Neural cell (in vitro differentiated cells): Measurements from ENCODE around the gene TTYH3. TPM values are rescaled to one million over a fixed set of nuclear protein-coding genes. Genes with fewer than 3 reads are reported as not detected.

Experiments
- H2AFZ ChIP-seq: fragments of 200-600, 300-800 bp; sonication (generic), shearing (Covaris generic); 2 replicates; pipeline ENCODE4 v1.6.0; 2014; ENCODE audit warnings: low read depth, mild to moderate bottlenecking, antibody characterized with exemption, low read length, moderate library complexity
- H3F3A ChIP-seq: fragments of 200-600 bp; shearing (Covaris generic); 2 replicates; pipeline ENCODE4 v1.6.1; 2016; ENCODE audit warnings: mild to moderate bottlenecking, moderate library complexity, mixed read lengths, antibody characterized with exemption, low read length; ENCODE audit not compliant: insufficient read depth, poor library complexity, severe bottlenecking
- H3K27ac ChIP-seq: fragments of 200-600, 300-800 bp; sonication (generic), shearing (Covaris generic); 2 replicates; pipeline ENCODE4 v1.5.1; 2014; ENCODE audit warnings: mild to moderate bottlenecking, low read length, moderate library complexity
- H3K27me3 ChIP-seq: fragments of 300-800, 200-600 bp; sonication (generic), shearing (Covaris generic); 2 replicates; pipeline ENCODE4 v1.6.0; 2014; ENCODE audit warnings: mild to moderate bottlenecking, low read depth, low read length, moderate library complexity; ENCODE audit not compliant: insufficient read depth
- H3K36me3 ChIP-seq: fragments of 300-800, 200-600 bp; sonication (generic), shearing (Covaris generic); 2 replicates; pipeline ENCODE4 v1.5.1; 2014; ENCODE audit warnings: mild to moderate bottlenecking, antibody characterized with exemption, low read length, moderate library complexity; ENCODE audit not compliant: insufficient read depth
- H3K4me2 ChIP-seq: fragments of 300-800, 200-600 bp; sonication (generic), shearing (Covaris generic); 2 replicates; pipeline ENCODE4 v1.6.0; 2014; ENCODE audit warnings: mild to moderate bottlenecking, low read length
- H3K4me3 ChIP-seq: fragments of 300-800, 200-600 bp; sonication (generic), shearing (Covaris generic); 2 replicates; pipeline ENCODE4 v1.5.1; 2014; ENCODE audit warnings: mild to moderate bottlenecking, low read length, moderate library complexity
- H3K79me2 ChIP-seq: fragments of 200-600 bp; shearing (Covaris generic); replicated peaks from 2 replicates; pipeline ENCODE4 v1.6.0; 2014; ENCODE audit warnings: mild to moderate bottlenecking, low read length, moderate library complexity; ENCODE audit not compliant: insufficient read depth
- H3K9ac ChIP-seq: fragments of 300-800, 200-600 bp; sonication (generic), shearing (Covaris generic); 2 replicates; pipeline ENCODE4 v1.6.1; 2016; ENCODE audit warnings: mild to moderate bottlenecking, low read length, mixed read lengths
- H3K9me2 ChIP-seq: fragments of 200-600 bp; shearing (Covaris generic); 2 replicates; pipeline ENCODE4 v1.6.1; 2016; ENCODE audit warnings: mild to moderate bottlenecking, low read length, mixed read lengths; ENCODE audit not compliant: insufficient read depth
- H3K9me3 ChIP-seq: fragments of 200-600, 300-800 bp; sonication (generic), shearing (Covaris generic); 2 replicates; pipeline ENCODE4 v1.6.1; 2016; ENCODE audit warnings: mild to moderate bottlenecking, mixed run types, low read length, moderate library complexity, mixed read lengths
- H4K20me1 ChIP-seq: fragments of 200-600 bp; shearing (Covaris generic); 2 replicates; pipeline ENCODE4 v1.6.1; 2016; ENCODE audit warnings: mild to moderate bottlenecking, mixed run types; ENCODE audit not compliant: insufficient read depth
- EP300 ChIP-seq: fragments of 450-650 bp; conservative IDR thresholded peaks from 2 replicates; pipeline ENCODE4 v1.6.1; 2014; ENCODE audit warnings: antibody characterized with exemption, mild to moderate bottlenecking, moderate library complexity; ENCODE audit not compliant: poor library complexity, severe bottlenecking
- EZH2 ChIP-seq: fragments of 200-600, 300-800 bp; shearing (Covaris generic), sonication (generic); IDR thresholded peaks from 2 replicates; pipeline ENCODE4 v1.6.1; 2014; ENCODE audit warnings: antibody characterized with exemption, low read length, borderline replicate concordance, mild to moderate bottlenecking; ENCODE audit not compliant: insufficient read depth, poor library complexity, severe bottlenecking
- MXI1 ChIP-seq: fragments of 450-650 bp; conservative IDR thresholded peaks from 2 replicates; pipeline ENCODE4 v1.6.1; 2014; ENCODE audit warnings: antibody characterized with exemption, mild to moderate bottlenecking; ENCODE audit not compliant: poor library complexity, severe bottlenecking
- POLR2AphosphoS5 ChIP-seq: IDR thresholded peaks from 2 replicates; pipeline ENCODE4 v1.6.1; 2012
- RAD21 ChIP-seq: fragments of 450-650 bp; conservative IDR thresholded peaks from 2 replicates; pipeline ENCODE4 v1.6.1; 2014; ENCODE audit warnings: antibody characterized with exemption, mild to moderate bottlenecking, moderate library complexity
- SMC3 ChIP-seq: fragments of 450-650 bp; conservative IDR thresholded peaks from 2 replicates; pipeline ENCODE4 v1.6.1; 2014; ENCODE audit warnings: antibody characterized with exemption, mild to moderate bottlenecking, moderate library complexity; ENCODE audit not compliant: poor library complexity
- TAF1 ChIP-seq: IDR thresholded peaks from 2 replicates; pipeline ENCODE4 v1.6.1; 2012; ENCODE audit warnings: low read depth
- polyA plus RNA-seq: library from polyadenylated mRNA; depleted of rRNA; stranded (reverse); fragments of >200 nt; gene quantifications from 2 replicates; pipeline ENCODE4 v1.2.3, GENCODE V29; 2014
- TF ChIP-seq, protein P1 (sequence below): fragments of 450-650 bp; IDR thresholded peaks from 2 replicates; pipeline ENCODE4 v1.5.1; 2014; ENCODE audit warnings: antibody characterized with exemption, mild to moderate bottlenecking, moderate library complexity; ENCODE audit not compliant: poor library complexity, severe bottlenecking
- TF ChIP-seq, protein P2 (sequence below): IDR thresholded peaks from 2 replicates; pipeline ENCODE4 v1.6.1; 2012; ENCODE audit warnings: borderline replicate concordance

The TTYH3 gene
- polyA plus RNA-seq, 1 donor from 2014 or later, result 17.0 TPM

DNA sequence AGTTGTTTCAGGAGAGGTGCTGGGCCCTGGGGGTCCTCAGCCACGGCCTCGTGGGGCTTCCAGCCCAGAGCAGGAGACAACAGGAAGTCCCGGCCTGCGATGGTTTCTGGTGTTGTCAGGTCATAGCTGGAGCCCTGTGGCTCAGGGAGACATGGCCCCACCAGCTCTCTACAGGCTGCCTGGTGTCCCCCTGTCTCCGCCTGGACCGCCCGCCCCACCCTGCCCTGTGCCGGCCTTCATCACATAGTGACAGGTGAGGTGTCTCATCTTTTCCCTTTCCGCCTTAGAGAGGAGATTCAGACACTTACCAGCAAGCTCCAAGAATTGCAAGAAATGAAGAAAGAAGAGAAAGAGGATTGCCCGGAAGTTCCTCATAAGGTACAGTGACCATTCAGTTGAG, 37.2 kb upstream of the TTYH3 start:
- Histone ChIP-seq H2AFZ (no peak overlapping the region), H3K27me3 (no peaks in the 10 kb centered on the region), H3K9me2 (no peaks in the 10 kb centered on the region), H3K27ac (no peak overlapping the region), H3K9me3 (no peaks in the 10 kb centered on the region), H3K36me3 (no peaks in the 10 kb centered on the region), H3K79me2 (no peaks in the 10 kb centered on the region), H3K9ac (no peak overlapping the region), H3F3A (no peaks in the 10 kb centered on the region), H3K4me2 (no peak overlapping the region), H3K4me3 (no peak overlapping the region), H4K20me1 (no peaks in the 10 kb centered on the region)
- TF ChIP-seq EZH2 (no peak), SMC3 (no peak), RAD21 (no peak), TAF1 (no peak)

DNA sequence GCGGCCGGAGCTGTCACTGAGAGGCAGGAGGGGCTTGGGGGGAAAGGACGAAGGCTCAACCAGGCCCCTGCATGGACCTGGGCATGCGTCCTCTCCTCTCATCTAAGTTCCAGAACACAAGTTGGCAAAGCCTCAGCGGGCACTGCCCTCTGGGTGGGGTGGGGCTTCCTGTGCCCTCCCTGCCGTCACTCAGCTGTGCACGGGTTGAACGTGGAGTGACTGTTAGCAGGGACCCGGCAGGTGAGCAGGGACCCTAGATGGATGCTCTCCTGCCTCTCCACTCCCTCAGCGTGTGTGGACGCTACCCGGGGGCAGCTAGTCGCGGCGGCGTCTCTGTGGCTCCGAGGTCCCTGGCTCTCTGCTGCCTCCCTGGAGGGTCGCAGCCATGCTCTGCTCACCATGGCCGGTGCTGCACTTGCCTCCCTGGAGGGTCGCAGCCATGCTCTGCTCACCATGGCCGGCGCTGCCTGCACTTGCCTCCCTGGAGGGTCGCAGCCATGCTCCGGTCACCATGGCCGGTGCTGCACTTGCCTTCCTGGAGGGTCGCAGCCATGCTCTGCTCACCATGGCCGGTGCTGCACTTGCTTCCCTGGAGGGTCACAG, 36.4 kb upstream of the TTYH3 start:
- no peak overlapping the region for H3K4me3 ChIP-seq
- no peak overlapping the region for H3K9ac ChIP-seq
- TF ChIP-seq POLR2AphosphoS5, result no peak
- no peak for TF ChIP-seq EZH2
- TF ChIP-seq RAD21, result no peak
- no peak for TF ChIP-seq SMC3
- TF ChIP-seq, protein P1, sequence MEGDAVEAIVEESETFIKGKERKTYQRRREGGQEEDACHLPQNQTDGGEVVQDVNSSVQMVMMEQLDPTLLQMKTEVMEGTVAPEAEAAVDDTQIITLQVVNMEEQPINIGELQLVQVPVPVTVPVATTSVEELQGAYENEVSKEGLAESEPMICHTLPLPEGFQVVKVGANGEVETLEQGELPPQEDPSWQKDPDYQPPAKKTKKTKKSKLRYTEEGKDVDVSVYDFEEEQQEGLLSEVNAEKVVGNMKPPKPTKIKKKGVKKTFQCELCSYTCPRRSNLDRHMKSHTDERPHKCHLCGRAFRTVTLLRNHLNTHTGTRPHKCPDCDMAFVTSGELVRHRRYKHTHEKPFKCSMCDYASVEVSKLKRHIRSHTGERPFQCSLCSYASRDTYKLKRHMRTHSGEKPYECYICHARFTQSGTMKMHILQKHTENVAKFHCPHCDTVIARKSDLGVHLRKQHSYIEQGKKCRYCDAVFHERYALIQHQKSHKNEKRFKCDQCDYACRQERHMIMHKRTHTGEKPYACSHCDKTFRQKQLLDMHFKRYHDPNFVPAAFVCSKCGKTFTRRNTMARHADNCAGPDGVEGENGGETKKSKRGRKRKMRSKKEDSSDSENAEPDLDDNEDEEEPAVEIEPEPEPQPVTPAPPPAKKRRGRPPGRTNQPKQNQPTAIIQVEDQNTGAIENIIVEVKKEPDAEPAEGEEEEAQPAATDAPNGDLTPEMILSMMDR, result no peak
- TF ChIP-seq EP300, result no peak
- TF ChIP-seq TAF1, result no peak
- TF ChIP-seq MXI1, result no peak
- TF ChIP-seq, protein P2, sequence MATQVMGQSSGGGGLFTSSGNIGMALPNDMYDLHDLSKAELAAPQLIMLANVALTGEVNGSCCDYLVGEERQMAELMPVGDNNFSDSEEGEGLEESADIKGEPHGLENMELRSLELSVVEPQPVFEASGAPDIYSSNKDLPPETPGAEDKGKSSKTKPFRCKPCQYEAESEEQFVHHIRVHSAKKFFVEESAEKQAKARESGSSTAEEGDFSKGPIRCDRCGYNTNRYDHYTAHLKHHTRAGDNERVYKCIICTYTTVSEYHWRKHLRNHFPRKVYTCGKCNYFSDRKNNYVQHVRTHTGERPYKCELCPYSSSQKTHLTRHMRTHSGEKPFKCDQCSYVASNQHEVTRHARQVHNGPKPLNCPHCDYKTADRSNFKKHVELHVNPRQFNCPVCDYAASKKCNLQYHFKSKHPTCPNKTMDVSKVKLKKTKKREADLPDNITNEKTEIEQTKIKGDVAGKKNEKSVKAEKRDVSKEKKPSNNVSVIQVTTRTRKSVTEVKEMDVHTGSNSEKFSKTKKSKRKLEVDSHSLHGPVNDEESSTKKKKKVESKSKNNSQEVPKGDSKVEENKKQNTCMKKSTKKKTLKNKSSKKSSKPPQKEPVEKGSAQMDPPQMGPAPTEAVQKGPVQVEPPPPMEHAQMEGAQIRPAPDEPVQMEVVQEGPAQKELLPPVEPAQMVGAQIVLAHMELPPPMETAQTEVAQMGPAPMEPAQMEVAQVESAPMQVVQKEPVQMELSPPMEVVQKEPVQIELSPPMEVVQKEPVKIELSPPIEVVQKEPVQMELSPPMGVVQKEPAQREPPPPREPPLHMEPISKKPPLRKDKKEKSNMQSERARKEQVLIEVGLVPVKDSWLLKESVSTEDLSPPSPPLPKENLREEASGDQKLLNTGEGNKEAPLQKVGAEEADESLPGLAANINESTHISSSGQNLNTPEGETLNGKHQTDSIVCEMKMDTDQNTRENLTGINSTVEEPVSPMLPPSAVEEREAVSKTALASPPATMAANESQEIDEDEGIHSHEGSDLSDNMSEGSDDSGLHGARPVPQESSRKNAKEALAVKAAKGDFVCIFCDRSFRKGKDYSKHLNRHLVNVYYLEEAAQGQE, result no peak
- H3K4me2 ChIP-seq, result no peak overlapping the region
- no peaks in the 10 kb centered on the region for H3K79me2 ChIP-seq
- no peaks in the 10 kb centered on the region for H4K20me1 ChIP-seq
- no peaks in the 10 kb centered on the region for H3K9me2 ChIP-seq
- no peak overlapping the region for H2AFZ ChIP-seq
- no peak overlapping the region for H3K27ac ChIP-seq
- no peaks in the 10 kb centered on the region for H3K36me3 ChIP-seq
- H3K9me3 ChIP-seq, result no peaks in the 10 kb centered on the region
- no peaks in the 10 kb centered on the region for H3K27me3 ChIP-seq
- no peaks in the 10 kb centered on the region for H3F3A ChIP-seq
